ENCODE results near the gene SPIN1. TPM values are rescaled to one million over a fixed set of nuclear protein-coding genes. Genes with fewer than 3 reads are reported as not detected.

Gene SPIN1
- total RNA-seq, 4 donors from 2014 or later: 23.5 to 56.5 (median 38.4) TPM

DNA sequence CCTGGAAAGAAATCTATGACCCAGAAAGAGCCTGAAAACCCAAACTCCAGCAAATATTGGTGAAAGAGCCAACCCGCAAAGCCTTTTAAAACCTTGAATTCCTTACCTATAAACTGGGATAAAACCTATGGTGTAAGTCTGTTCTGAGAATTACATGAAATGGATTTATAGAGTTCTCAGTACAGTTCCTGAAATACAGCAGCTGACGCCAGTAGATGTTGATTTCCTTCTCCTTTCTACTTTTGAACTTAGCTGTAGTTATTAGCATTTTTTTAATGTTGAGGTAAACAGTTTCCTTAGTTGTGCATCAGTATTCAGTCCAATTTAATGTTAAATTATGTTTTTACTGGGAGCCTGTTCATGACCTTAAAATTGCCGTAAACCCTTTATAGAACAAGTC lies 3.7 kb downstream of the SPIN1 start:
- DNase-seq: no peak
- no peaks in the 10 kb centered on the region for H3K27me3 ChIP-seq
- peaks cover 0 to 8% (median 0%) of the 10 kb centered on the region in 3 donors for H3K36me3 ChIP-seq
- intact Hi-C loops (cut with DNase I): no loop called here
- TF ChIP-seq, protein P1, sequence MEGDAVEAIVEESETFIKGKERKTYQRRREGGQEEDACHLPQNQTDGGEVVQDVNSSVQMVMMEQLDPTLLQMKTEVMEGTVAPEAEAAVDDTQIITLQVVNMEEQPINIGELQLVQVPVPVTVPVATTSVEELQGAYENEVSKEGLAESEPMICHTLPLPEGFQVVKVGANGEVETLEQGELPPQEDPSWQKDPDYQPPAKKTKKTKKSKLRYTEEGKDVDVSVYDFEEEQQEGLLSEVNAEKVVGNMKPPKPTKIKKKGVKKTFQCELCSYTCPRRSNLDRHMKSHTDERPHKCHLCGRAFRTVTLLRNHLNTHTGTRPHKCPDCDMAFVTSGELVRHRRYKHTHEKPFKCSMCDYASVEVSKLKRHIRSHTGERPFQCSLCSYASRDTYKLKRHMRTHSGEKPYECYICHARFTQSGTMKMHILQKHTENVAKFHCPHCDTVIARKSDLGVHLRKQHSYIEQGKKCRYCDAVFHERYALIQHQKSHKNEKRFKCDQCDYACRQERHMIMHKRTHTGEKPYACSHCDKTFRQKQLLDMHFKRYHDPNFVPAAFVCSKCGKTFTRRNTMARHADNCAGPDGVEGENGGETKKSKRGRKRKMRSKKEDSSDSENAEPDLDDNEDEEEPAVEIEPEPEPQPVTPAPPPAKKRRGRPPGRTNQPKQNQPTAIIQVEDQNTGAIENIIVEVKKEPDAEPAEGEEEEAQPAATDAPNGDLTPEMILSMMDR (IDR thresholded peaks at IDR 0.05): no peak
- TF ChIP-seq POLR2A (IDR thresholded peaks at IDR 0.05): no peak
- H3K27ac ChIP-seq: peak overlapping the region in 1 of 4 donors; percentile 7
- 69 to 78% methylated on average over 3 of the region's 3 CpGs for WGBS, 2 donors
- H3K4me1 ChIP-seq: peaks cover 3 to 64% (median 10%) of the 10 kb centered on the region in 3 donors
- no peaks in the 10 kb centered on the region for H3K9me3 ChIP-seq
- no peak overlapping the region for H3K4me3 ChIP-seq

DNA sequence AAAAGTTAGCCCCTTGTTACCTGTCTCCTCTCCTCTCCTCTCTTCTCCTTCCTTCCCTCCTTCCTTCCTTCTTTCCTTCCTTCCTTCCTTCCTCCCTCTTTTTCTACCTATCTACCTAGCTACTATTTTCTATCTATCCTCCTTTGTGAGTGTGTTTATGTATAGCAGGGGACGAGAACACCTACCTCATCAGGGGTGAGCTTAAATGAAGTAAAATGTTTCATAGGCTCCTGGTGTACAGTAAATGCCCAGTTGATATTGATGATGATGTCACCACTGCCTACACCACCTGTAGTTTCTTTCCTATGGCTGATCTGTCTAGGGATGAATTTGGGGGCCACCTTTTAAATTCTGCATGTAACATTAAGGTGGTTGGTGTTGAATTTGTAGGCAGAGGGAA lies 4.3 kb downstream of the SPIN1 start:
- TF ChIP-seq POLR2A (IDR thresholded peaks at IDR 0.05): no peak
- Histone ChIP-seq H3K9me3 (no peaks in the 10 kb centered on the region), H3K27ac (no peak overlapping the region), H3K4me1 (peaks cover 3 to 64% (median 15%) of the 10 kb centered on the region in 3 donors), H3K27me3 (no peaks in the 10 kb centered on the region), H3K36me3 (peaks cover 0 to 8% (median 0%) of the 10 kb centered on the region in 3 donors), H3K4me3 (no peak overlapping the region)
- WGBS, 2 donors: 47 to 70% methylated on average over 1 of the region's 1 CpG
- DNase-seq: no peak
- intact Hi-C loops (cut with DNase I): no loop called here

DNA sequence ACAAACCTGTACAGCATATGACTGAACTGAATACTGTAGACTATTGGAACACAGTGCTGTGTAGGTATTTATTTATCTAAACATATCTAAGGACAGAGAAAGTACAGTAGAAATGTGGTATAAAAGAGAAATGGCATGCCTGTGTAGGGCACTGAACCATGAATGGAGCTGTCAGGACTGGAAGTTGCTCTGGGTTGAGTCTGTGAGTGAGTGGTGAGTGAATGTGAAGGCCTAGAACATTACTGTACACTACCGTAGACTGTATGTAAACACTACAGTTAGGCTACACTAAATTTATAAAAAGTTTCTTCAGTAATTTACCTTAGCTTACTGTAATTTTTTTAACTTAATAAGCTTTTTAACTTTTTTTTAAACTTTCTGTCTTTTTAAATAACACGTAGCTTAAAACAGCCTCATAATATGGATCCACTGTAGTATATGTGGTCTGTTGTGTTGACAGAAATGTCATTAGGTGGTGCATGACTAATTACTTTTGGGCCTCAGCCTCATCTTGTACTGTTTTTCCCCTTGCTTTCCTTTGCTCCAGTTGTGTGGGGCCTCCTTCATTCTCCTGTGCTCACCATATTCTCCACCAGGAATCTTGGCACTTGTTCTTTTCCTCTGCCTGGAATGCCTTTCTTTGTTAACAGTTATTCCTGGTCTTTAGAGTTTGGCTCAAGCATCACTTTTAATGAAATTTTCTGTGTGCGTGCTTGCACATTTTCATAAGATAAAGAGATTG lies 8.8 kb downstream of the SPIN1 start:
- 57 to 72% methylated on average over 3 of the region's 3 CpGs for WGBS, 2 donors
- Histone ChIP-seq H3K36me3 (peaks cover 0 to 4% (median 0%) of the 10 kb centered on the region in 3 donors), H3K4me1 (peaks cover 2 to 70% (median 16%) of the 10 kb centered on the region in 3 donors), H3K27me3 (no peaks in the 10 kb centered on the region), H3K27ac (no peak overlapping the region), H3K4me3 (no peak overlapping the region), H3K9me3 (no peaks in the 10 kb centered on the region)
- intact Hi-C loops (cut with DNase I): no loop called here
- no peak for DNase-seq
- TF ChIP-seq, protein P1 (IDR thresholded peaks at IDR 0.05): no peak
- TF ChIP-seq POLR2A (IDR thresholded peaks at IDR 0.05): no peak

DNA sequence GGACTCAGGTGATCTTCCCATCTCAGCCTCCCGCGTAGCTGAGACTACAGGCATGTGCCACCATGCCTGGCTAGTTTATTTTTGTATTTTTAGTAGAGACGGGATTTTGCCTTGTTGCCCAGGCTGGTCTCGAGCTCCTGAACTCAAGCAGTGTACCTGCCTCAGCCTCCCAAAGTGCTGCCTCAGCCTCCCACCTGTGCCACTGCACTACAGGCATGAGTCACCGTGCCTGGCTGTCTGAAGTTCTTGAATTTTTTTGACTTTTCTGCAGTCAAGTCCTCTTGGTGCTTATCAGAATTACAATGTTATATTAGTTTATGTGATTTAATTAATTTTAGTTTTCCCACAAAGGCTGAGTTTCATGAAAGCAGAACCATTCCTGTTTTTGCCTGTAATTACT lies 9.8 kb downstream of the SPIN1 start:
- no peak overlapping the region for H3K27ac ChIP-seq
- intact Hi-C loops (cut with DNase I): no loop called here
- H3K4me1 ChIP-seq: peaks cover 2 to 65% (median 16%) of the 10 kb centered on the region in 3 donors
- DNase-seq: no peak
- peaks cover 0 to 4% (median 0%) of the 10 kb centered on the region in 3 donors for H3K36me3 ChIP-seq
- no peaks in the 10 kb centered on the region for H3K9me3 ChIP-seq
- WGBS, 2 donors: 73 to 86% methylated on average over 5 of the region's 5 CpGs
- no peak overlapping the region for H3K4me3 ChIP-seq
- no peaks in the 10 kb centered on the region for H3K27me3 ChIP-seq
- TF ChIP-seq POLR2A (IDR thresholded peaks at IDR 0.05): no peak
- TF ChIP-seq, protein P1 (IDR thresholded peaks at IDR 0.05): no peak

DNA sequence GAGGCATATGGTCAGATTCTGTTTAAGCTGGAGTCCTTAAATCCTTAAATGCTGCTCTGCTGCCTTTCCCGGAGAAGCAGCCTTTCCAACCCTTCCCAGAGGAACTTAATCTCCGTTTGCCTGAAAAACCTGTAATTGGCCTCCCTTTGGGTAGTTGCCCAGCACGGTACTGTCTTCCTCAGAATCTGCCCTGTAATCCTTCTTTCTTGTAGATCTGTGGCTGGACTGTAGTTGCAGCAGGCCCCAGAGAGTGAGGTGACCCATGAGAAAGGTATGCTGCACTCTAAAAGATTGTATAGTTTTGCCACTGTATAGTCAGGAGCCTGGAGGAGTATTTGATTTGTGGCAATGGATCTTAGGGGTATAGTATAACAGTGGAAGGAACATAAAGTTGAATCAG lies 11.7 kb downstream of the SPIN1 start:
- Histone ChIP-seq H3K4me3 (no peak overlapping the region), H3K9me3 (no peaks in the 10 kb centered on the region), H3K27ac (no peak overlapping the region), H3K4me1 (peaks cover 2 to 55% (median 16%) of the 10 kb centered on the region in 3 donors), H3K36me3 (peaks cover 0 to 4% (median 0%) of the 10 kb centered on the region in 3 donors), H3K27me3 (no peaks in the 10 kb centered on the region)
- TF ChIP-seq, protein P1 (IDR thresholded peaks at IDR 0.05): no peak
- TF ChIP-seq POLR2A (IDR thresholded peaks at IDR 0.05): no peak
- no peak for DNase-seq
- intact Hi-C loops (cut with DNase I): no loop called here
- 27 to 37% methylated on average over 3 of the region's 3 CpGs for WGBS, 2 donors
